ENCODE data around the gene XPNPEP3. TPM values are rescaled to one million over a fixed set of nuclear protein-coding genes. Genes with fewer than 3 reads are reported as not detected.
"Not testable (repeated sequence)": the region's sequence is repeated elsewhere in the genome, so short reads cannot be mapped to it uniquely, and the experiment has no call there.

Gene XPNPEP3
- polyA plus RNA-seq, 1 donor (not counting 4 experiments of a cell fraction or from before 2014, with no cell fraction given), result 21.1 TPM

DNA sequence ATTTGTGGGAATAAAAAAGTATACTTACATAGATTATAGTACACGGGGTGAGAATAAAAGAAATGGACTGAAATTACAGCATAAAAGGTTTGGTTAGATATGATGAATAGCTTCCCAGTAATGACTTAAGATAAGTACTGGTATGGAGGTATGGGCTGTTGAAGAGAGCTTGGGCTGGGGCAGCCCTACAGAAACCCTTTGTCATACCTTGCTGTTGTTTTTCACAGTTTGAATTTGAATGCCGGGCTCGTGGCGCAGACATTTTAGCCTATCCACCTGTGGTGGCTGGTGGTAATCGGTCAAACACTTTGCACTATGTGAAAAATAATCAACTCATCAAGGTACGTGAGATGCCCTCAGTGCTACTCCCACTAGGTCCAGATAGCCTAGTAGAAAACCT is 51.9 kb downstream of the XPNPEP3 start:
- Histone ChIP-seq H3K27me3 (ENCODE audit: control insufficient read depth, extremely low read depth, insufficient read depth, low read length) (no peaks in the 10 kb centered on the region), H3K27ac (ENCODE audit: control insufficient read depth, insufficient read depth, low read length) (no peak overlapping the region), H3K79me2 (ENCODE audit: control insufficient read depth, insufficient read depth, low read length) (no peaks in the 10 kb centered on the region), H2AFZ (ENCODE audit: control insufficient read depth, low read length) (no peak overlapping the region), H3K4me3 (ENCODE audit: control insufficient read depth in 2 of 3, extremely low read depth in 1 of 3, insufficient read depth in 2 of 3, low read depth in 1 of 3, low read length in 3 of 3) (no peak overlapping the region), H3K9me1 (ENCODE audit: control insufficient read depth, extremely low read depth, insufficient read depth, low read length) (no peaks in the 10 kb centered on the region), H3K9ac (ENCODE audit: control insufficient read depth, extremely low read depth, insufficient read depth, low read length) (no peak overlapping the region), H3K36me3 (ENCODE audit: control insufficient read depth in 2 of 2, extremely low read depth in 1 of 2, insufficient read depth in 2 of 2, low read length in 2 of 2) (peaks cover 4 to 9% of the 10 kb centered on the region in 2 experiments), H4K20me1 (ENCODE audit: control insufficient read depth, extremely low read depth, insufficient read depth, low read length) (no peaks in the 10 kb centered on the region), H3K4me1 (ENCODE audit: control insufficient read depth, extremely low read depth, insufficient read depth, low read length) (peaks cover 15% of the 10 kb centered on the region), H3K4me2 (ENCODE audit: control insufficient read depth, extremely low read depth, insufficient read depth, low read depth, low read length) (no peak overlapping the region), H3K9me3 (ENCODE audit: control insufficient read depth, low read depth, low read length) (no peaks in the 10 kb centered on the region)
- FAIRE-seq, result no peak
- TF ChIP-seq, protein P1, sequence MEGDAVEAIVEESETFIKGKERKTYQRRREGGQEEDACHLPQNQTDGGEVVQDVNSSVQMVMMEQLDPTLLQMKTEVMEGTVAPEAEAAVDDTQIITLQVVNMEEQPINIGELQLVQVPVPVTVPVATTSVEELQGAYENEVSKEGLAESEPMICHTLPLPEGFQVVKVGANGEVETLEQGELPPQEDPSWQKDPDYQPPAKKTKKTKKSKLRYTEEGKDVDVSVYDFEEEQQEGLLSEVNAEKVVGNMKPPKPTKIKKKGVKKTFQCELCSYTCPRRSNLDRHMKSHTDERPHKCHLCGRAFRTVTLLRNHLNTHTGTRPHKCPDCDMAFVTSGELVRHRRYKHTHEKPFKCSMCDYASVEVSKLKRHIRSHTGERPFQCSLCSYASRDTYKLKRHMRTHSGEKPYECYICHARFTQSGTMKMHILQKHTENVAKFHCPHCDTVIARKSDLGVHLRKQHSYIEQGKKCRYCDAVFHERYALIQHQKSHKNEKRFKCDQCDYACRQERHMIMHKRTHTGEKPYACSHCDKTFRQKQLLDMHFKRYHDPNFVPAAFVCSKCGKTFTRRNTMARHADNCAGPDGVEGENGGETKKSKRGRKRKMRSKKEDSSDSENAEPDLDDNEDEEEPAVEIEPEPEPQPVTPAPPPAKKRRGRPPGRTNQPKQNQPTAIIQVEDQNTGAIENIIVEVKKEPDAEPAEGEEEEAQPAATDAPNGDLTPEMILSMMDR (optimal IDR thresholded peaks at IDR 0.05 in 1 of 3, IDR thresholded peaks at IDR 0.05 in 1 of 3, conservative IDR thresholded peaks at IDR 0.05 in 1 of 3; ENCODE audit: extremely low read depth in 1 of 3, insufficient read depth in 2 of 3, low read length in 3 of 3), result no peak
- no peak for TF ChIP-seq EZH2 (IDR thresholded peaks at IDR 0.05; ENCODE audit: low read length)
- DNase-seq (ENCODE audit: low read depth, low spot score), result no peak
- dilution Hi-C loops (cut with MboI; ENCODE audit: extremely low pct_ligation_motif_present, low sequenced_read_pairs), result no loop called here

DNA sequence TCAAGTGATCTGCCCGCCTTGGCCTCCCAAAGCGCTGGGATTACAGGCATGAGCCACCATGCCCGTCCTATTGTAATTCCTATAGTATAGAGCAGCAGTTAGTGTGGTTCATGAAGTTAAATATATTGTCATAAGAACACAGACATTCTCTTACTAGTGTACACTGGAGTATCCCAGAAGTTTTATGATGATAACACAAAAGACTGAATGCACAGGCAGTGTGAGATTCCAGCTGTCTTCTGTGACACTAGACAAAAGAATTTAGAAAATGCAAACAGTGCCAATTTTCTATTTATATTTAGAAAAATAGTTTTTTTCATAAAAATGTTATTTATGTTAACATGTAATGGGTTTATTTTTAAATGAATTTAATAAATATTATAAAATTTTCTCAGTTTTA is 54.8 kb downstream of the XPNPEP3 start:
- Histone ChIP-seq H2AFZ (ENCODE audit: control insufficient read depth, low read length) (no peak overlapping the region), H3K27ac (ENCODE audit: control insufficient read depth, insufficient read depth, low read length) (no peak overlapping the region), H3K27me3 (ENCODE audit: control insufficient read depth, extremely low read depth, insufficient read depth, low read length) (no peaks in the 10 kb centered on the region), H3K9ac (ENCODE audit: control insufficient read depth, extremely low read depth, insufficient read depth, low read length) (no peak overlapping the region), H3K4me3 (ENCODE audit: control insufficient read depth in 2 of 3, extremely low read depth in 1 of 3, insufficient read depth in 2 of 3, low read depth in 1 of 3, low read length in 3 of 3) (no peak overlapping the region), H3K4me2 (ENCODE audit: control insufficient read depth, extremely low read depth, insufficient read depth, low read depth, low read length) (no peak overlapping the region), H3K9me1 (ENCODE audit: control insufficient read depth, extremely low read depth, insufficient read depth, low read length) (no peaks in the 10 kb centered on the region), H3K36me3 (ENCODE audit: control insufficient read depth in 2 of 2, extremely low read depth in 1 of 2, insufficient read depth in 2 of 2, low read length in 2 of 2) (peaks cover 10 to 20% of the 10 kb centered on the region in 2 experiments), H3K79me2 (ENCODE audit: control insufficient read depth, insufficient read depth, low read length) (no peaks in the 10 kb centered on the region), H3K4me1 (ENCODE audit: control insufficient read depth, extremely low read depth, insufficient read depth, low read length) (peaks cover 9% of the 10 kb centered on the region), H3K9me3 (ENCODE audit: control insufficient read depth, low read depth, low read length) (no peaks in the 10 kb centered on the region), H4K20me1 (ENCODE audit: control insufficient read depth, extremely low read depth, insufficient read depth, low read length) (no peaks in the 10 kb centered on the region)
- DNase-seq (ENCODE audit: low read depth, low spot score) (no peak), FAIRE-seq (no peak)
- TF ChIP-seq, protein P1 (optimal IDR thresholded peaks at IDR 0.05 in 1 of 3, IDR thresholded peaks at IDR 0.05 in 1 of 3, conservative IDR thresholded peaks at IDR 0.05 in 1 of 3; ENCODE audit: extremely low read depth in 1 of 3, insufficient read depth in 2 of 3, low read length in 3 of 3), result no peak
- TF ChIP-seq EZH2 (IDR thresholded peaks at IDR 0.05; ENCODE audit: low read length), result no peak
- dilution Hi-C loops (cut with MboI; ENCODE audit: extremely low pct_ligation_motif_present, low sequenced_read_pairs), result no loop called here

DNA sequence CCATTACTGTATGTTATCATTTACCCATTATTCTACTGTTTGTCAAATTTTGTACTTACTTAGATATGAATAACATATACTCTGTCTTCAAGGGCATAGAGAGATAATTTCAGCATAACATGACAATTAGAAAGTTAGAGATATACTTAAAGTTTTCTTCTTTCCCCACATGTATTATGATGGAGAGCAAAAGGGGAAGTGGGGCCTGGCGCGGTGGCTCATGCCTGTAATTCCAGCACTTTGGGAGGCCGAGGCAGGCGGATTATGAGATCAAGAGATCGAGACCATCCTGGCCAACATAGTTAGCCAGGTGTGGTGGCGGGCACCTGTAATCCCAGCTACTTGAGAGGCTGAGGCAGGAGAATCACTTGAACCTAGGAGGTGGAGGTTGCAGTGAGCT is 56.0 kb downstream of the XPNPEP3 start:
- DNase-seq (ENCODE audit: low read depth, low spot score); H3K4me1 ChIP-seq (ENCODE audit: control insufficient read depth, extremely low read depth, insufficient read depth, low read length); H3K9me1 ChIP-seq (ENCODE audit: control insufficient read depth, extremely low read depth, insufficient read depth, low read length); H3K9me3 ChIP-seq (ENCODE audit: control insufficient read depth, low read depth, low read length); dilution Hi-C loops (cut with MboI; ENCODE audit: extremely low pct_ligation_motif_present, low sequenced_read_pairs); H3K4me2 ChIP-seq (ENCODE audit: control insufficient read depth, extremely low read depth, insufficient read depth, low read depth, low read length); H3K4me3 ChIP-seq (ENCODE audit: control insufficient read depth in 2 of 3, extremely low read depth in 1 of 3, insufficient read depth in 2 of 3, low read depth in 1 of 3, low read length in 3 of 3); H4K20me1 ChIP-seq (ENCODE audit: control insufficient read depth, extremely low read depth, insufficient read depth, low read length); H2AFZ ChIP-seq (ENCODE audit: control insufficient read depth, low read length); H3K79me2 ChIP-seq (ENCODE audit: control insufficient read depth, insufficient read depth, low read length); H3K27me3 ChIP-seq (ENCODE audit: control insufficient read depth, extremely low read depth, insufficient read depth, low read length); FAIRE-seq; H3K27ac ChIP-seq (ENCODE audit: control insufficient read depth, insufficient read depth, low read length); H3K9ac ChIP-seq (ENCODE audit: control insufficient read depth, extremely low read depth, insufficient read depth, low read length): not testable (repeated sequence)
- H3K36me3 ChIP-seq (ENCODE audit: control insufficient read depth in 2 of 2, extremely low read depth in 1 of 2, insufficient read depth in 2 of 2, low read length in 2 of 2), result peaks cover 10 to 16% of the 10 kb centered on the region in 2 experiments

All from keratinocyte (primary cell).